Measurements from ENCODE around the gene ASCC1.

ASCC1 gene

DNA sequence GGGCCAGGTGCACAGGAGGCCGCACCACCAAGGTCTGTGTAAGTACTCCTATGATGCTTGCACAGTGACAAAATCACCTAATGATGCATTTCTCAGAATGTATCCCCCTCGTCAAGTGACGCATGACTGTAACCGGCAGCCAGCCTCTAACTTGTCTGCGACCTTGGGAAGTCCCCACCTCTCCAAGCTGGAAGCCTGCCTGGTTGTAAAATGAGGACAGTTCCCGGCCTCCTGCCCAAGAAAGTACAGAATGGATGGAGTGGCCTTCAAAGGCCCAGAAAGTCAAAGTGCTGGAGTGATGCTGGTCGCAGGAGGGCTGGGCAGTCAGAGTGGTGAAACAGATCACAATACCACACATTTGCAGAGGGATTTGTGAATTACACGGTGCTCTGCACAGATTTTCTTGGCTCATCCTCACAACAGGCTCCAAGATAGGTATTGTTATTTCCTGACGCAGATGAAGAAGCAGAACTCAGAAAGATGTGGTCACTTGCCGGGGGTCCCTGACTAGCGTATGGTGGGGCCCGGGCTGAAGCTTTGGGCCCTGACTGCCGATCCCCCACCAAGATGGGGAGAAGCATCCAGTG, 150.5 kb downstream of the ASCC1 start:
- DNase-seq (ENCODE audit: low read depth), result no peak

DNA sequence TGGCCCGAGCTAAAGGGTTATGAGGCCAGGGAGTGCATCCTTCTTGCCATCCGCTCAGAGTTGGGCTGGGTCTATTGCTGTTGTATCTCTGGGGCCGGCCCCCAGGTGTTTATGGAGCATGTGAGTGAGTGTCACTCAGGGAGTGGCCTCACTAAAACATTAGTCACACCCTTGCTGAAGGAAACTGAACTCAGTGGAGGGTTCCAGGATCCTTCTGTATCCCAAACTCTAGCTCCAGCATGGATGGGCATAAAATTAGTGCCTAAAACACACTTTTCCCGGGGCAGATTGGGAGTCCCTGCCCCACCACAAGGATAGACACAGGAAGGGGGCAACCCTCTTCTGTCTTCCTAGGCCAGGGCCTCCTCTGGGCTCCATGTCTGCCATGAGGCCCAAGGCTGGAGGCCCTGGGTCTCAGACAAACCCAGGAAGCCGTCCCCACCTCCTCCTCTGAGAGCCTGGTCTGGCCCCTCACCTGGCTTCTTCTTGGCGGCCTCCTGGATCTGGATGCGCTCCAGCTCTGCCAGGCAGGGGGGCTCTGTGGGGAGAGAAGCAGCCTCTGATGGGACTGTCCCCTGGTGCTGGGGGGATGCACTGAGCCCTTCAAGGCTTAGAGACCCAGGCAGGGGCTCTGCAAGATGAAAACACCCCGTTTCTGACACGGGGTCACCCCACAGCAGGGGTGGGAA, 152.2 kb downstream of the ASCC1 start:
- no peak for DNase-seq (ENCODE audit: low read depth)

DNA sequence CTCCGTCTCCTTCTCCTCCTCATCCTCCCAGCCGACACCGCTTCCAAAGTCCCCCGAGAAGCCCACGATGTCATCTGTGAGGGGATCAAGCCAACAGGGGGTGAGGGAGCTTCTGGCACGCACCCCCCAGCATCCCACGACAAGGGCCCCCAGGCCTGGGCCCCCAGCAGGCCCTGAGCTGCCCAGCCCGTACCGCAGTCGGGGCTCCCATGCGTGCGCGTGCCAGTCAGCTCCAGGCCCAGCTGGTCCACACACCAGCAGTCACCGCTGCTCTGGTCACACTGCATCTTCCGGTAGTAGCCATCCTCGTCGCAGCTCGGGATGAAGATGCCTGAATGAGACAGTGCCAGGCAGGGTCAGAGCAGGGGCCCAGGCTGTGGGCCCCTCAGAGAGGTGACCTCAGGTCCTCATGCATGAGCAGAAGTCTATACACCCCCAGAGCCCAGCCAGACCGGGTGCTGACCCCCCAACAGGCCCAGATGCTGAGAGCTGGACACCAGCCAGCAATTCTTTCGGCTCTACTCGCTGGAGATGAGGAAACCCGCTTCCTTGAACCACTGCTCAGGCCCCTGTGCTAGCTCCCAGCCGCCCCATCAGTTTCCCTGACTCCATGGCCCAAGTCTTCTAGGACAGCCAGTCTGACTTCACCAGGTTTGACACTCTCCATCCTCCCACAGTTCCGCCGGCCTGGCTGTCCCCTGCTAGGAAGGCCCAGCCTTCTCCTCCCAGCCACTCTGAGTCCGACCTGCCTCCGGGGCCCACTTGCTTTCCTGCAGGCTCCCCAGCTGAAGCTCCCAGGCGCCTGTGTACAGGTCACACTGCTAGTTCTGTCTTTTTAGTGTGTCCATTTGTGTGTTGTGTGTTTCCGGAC, 153.0 kb downstream of the ASCC1 start:
- no peak for DNase-seq (ENCODE audit: low read depth)

DNA sequence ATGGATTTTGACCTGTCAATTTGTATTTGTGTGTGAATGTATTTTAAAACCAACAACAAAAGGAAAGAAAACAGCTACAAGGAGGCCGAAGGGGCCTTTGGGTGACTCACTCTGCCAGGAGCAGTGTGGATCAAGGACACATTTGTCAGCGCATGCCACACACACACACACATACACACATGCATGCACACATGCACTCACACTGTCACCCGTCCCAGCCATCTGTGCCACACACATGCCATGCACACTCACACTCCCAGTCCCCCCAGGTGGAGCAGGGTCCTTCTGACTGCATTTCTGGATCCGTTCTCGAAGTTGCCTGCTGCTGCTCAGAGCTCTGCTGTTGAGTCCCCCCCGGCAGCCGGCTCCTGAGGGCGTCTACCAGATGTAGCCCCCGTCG, 153.7 kb downstream of the ASCC1 start:
- no peak for DNase-seq (ENCODE audit: low read depth)

DNA sequence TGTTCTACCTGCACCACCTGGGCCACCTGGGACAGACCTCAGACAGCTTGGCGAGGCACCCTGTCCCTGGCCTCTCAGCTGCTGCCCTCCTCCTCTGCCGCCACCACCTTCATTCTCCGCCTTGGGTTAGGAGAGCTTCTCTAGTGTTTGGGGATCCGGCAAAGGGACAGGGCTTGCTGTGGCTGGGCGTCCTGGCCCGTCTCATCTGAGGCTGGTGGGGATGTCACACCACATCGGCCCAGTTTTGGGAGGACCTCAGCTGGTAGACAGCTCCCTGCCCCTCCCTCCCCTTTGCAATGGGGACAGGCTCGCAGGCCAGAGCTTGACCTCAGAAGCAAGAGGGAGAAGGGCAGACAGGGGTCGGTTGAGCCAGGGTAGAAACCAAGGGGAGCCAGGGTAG, 154.1 kb downstream of the ASCC1 start:
- no peak for DNase-seq (ENCODE audit: low read depth)

DNA sequence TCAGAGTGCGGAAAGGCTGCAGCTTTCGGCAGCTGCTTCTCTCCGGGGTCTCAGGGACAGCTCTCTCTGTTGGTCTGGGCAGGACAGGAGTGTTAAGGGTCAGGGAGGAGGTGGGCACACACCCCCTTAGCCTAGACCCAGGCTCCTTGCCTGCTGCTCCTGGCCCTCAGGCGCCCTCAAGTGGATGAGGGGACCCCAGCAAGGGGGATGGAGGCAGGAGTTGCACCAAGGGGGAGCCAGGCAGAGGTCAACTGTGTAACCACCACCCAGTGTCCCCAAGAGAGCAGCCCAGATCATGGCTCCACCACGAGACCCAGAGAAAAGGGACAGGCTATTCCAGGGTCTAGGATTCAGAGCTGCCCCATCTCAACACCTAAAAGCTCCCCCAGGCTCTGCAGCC, 154.6 kb downstream of the ASCC1 start:
- no peak for DNase-seq (ENCODE audit: low read depth)

DNA sequence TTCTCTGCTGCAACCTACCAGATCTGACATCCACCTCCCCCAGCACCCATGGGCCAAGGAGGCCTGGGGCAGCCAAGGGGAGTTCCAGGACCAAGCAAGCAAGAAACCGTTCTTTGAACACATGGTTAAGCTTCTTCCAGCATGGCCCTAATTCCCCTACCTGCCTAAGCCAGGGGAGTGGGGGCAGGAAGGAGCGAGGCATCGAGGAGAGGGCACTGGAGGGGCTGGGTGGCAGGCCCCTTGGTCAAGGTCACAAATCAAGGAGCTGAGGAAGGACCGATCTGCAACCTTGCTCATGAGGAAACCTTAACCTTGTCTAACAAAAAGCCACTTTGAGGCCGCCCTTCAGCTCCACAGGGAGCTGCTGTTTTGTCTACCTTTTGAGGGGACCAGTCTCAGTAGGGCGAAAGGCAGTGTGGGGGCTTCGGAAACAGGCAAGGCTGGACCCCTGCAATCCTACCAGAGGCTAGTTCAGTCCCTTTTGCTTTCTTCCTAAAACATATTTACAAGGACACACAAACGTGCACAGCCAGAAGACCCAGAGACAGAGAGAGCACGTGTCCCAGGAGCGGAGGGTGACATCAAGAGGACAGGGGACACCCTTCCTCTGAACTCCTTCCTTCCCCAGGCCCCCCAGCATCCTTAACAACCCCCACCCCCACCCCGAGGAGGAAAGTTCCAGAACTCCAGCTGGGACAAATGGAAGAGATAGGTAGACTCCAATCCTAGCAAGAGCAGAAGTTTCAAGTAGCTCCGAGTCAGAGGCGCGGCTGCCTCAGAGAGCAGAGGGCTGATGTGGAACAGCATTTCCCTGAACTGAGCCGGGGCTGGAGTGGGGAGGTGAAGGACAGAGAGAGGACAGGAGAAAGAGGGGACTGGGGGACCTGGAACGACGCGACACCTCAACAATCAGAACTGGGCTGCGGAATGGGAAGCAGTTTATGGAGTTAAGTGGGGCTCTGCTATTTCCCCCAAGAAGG, 155.9 kb downstream of the ASCC1 start:
- no peak for DNase-seq (ENCODE audit: low read depth)

DNA sequence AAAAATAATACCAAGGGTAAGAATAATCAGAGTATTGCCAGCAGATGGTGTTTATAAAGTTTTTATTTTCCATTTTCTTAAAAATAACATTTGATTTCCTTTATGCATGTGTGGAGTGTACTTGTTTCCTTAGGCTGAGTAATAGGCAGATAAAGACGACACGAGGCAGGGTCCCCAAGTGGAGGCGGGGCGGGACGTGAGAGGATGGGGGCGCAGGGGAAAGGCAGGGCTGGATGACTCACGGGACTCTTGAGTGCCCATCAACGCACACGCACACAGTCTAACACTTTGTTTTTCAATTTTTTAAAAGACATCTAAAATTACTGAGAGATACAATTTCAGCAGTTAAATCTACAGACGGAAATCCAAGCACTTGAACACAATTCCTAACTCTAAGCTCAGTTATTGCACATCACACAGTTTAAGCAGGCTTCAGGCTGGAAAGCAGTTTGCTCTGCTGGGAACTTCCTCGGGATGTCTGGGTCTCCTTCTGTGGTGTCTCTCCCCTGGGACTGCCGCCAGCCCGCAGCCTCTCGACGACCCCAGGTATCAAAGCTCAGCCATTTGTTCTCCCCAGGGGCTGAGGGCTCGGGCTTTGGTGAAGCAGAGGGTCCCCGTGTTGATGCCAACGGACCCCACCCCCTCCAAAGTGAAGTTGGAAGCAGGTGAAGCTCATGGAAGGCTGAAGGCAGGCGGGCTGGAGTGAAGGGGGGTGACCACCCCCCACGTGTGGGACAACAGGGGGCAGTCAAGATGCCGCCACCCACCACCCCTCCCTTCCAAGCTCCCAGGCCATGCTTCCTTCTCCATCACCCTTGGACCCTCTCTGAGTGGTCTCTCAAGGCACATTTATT, 156.9 kb downstream of the ASCC1 start:
- DNase-seq (ENCODE audit: low read depth), result peak; percentile 40

DNA sequence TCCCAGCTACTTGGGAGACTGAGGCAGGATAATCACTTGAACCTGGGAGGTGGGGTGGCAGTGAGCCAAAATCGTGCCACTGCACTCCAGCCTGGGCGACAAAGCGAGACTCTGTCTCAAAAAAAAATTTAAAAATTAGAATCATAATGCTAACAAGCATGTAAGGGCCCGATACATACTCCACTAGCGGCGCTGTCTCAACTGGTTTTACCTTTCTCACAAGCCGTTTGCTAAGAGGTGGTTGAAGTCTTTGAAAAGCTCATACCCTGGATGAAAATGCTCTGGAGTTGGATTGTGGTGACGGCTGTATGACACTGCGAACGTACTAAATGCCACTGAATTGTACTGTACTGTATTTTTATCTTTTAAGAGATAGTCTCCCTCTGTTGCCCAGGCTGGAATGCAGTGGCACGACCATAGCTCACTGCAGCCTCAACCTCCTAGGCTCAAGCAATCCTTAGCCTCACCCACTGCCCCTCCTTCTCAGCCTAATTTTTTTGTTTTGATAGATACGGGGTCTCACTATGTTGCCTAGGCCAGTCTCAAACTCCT, 157.7 kb downstream of the ASCC1 start:
- no peak for DNase-seq (ENCODE audit: low read depth)

DNA sequence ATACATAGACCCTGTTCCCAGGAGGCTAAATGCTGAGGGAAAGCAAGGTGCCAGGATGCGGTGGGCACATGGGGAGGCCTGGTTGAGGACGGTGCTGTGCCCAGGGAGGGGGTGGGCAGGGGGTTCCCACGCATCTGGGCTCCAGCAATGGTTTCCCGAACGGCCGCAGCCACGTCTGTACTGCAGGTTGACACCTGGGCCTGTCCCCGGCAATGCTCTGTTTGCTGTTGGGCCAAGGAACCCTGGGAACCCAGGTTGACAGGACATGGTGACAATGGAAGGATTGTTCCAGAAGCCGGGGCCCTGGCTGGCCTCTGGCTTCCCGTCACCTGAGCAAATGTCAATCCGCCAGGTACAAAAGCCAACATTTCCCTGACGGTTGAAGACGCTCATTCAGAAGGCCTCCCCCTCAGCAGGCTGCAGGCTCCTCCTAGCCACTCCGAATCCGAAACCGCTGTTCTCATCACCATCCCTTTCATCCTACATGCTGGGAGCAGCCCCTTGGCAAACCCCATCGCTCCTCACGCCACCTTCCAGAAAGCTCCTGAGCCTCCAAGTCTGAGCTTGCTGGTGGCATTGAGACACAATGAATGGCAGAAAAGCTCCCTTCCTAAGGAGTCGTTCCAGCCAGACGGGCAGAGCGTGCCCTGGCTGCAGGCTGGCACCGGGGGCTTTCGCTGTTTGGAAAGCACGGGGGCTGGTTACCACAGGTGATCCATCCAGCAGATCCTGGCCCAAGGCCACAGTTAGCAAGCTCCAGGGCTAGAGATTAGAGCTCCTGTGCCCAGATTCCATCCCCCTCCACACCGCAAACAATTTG, 158.9 kb downstream of the ASCC1 start:
- no peak for DNase-seq (ENCODE audit: low read depth)

DNA sequence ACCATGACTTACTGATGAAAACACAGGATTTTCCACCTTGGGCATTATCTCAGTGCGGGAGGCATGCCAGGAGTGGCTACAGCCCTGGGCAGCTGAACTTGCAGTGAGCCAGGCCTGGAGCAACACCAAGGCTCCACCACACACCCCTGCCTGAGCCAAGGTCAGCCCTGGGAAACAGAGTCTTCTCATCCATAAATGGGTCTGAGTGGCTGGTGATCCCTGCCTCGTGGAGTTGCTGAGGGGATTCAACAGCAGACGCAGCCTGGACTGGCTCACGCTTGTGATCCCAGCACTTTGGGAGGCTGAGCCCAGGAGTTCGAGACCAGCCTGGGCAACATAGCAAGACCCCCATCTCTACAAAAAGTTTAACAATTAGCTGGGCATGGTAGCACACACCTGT, 160.0 kb downstream of the ASCC1 start:
- no peak for DNase-seq (ENCODE audit: low read depth)

DNA sequence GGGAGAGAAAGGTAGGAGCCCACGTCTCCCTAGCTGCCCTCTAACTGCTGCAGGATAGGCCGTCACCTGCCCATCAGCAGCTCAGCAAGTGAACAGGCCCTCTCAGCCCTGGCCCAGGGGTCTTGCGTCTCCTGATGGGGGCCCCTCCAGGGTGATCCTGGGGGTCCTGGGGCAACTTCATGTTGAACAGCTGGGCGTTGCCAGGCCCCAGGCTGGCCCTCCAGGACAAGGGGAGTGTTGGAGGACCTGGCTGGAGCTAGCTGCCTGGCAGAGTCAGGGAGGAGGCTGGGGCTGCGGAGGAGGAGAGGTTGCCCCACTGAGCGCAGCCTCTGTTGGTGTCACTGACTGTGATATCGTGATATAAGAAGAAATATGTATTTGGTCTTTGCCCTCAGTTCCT, 162.4 kb downstream of the ASCC1 start:
- DNase-seq (ENCODE audit: low read depth), result no peak

DNA sequence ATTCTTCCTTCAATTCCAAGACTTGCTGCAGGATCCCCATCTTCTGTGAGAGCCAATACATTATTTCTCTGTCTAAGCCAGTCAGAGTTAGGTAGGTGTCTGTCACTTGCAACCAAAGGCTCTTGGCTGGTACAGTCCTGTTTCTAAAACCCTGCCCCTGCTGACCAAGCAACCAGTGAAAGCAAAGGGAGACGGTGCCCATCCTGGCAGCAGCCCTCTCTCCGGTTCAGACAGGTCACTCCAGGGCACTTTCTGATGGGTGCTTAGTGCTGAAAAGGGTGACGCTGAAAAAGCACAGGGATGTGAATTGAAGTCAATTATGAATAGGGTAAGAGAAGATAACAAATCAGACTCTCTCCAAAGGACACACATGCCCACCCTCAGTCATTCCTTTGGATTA, 165.2 kb downstream of the ASCC1 start:
- DNase-seq (ENCODE audit: low read depth), result no peak

DNA sequence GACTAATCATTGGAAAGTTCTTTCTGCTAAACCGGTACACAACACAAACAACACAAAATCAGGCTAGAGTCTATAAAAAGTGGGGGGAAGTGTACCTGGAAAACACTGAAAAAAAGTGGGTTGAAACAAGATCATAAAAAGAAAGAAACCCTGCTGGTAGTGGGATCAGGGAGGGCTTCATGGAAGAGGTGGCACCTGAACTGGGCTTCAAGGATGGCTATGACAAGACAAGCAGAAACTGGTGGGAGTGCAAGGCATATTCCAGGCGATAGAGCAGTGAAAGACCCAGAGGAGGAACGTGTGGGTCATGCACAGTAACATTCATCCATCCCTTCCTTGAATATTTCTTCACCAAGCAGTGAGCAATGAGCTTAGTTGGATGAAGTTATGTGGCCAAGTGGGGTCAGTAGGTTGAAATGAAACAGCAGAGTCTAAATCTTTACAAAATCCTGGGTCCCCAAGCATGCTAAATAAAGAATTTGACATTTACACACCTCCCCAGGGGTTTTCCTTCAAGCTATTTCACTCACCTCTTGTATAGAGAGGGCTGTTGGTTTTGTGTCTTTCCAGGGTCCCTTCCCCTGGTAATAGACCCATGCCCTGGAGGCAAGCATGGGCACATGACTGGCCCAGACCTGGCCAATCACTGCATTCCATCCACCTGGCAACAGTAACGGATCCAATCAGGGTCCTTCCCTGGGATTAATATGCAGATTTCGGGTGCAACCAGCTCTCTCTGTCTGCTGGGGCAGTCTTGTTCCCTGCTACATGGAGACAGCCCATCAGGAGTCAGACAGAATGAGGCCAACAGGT, 165.9 kb downstream of the ASCC1 start:
- DNase-seq (ENCODE audit: low read depth), result no peak

DNA sequence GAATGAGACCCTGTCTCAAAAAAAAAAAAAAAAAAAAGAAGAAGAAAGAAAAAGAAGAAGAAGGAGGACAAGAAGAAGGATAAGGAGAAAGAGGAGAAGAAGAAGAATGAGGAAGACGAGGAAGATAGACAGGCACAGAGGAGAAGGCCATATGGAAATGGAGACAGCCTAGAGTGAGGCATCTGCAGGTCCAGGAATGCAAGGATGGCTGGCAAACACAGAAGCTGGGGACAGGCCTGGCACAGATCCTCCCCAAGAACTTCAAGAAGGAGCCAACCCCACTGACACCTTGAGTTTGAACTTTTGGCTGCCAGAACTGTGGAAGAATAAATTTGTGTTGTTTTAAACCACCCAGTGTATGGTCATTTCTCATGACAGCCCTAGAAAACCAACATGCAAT, 166.6 kb downstream of the ASCC1 start:
- DNase-seq (ENCODE audit: low read depth), result no peak

DNA sequence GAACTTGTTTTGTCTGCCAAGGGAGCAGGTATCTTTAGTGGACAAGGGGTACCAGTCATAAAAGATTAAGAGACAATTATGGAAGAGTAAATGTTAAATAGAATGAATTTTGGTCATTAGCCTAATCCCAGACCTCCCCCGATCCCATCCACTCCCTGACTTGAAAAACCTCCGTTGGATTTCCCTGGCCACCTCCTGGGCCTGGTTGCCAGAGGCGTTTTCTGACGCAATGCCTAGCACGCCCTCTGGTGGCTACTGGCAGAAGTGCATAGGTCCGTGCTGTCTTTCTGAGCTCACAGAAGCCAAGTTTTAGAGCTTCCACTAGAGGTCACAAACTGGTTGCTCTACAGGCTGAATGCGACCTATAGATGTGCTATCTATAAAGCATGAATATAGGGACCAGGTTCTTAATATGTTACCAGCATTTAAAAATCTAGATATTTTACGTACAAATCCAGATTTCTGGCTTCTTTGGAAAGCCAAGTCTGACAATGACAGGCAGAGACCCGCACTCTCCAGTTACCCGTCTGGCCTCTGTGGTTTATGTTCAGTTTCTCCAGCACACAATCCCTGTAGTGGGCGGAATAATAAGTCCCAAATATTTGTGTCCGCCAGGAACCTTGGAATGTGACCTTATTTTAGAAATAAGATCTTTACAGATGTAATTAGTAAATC, 167.5 kb downstream of the ASCC1 start:
- DNase-seq (ENCODE audit: low read depth), result peak; percentile 83
